IPS-NIHi11 (cell line): ENCODE measurements around the gene ARHGAP45.
"Not testable (repeated sequence)": the region's sequence is repeated elsewhere in the genome, so short reads cannot be mapped to it uniquely, and the experiment has no call there.

Experiments
- DNase-seq: peaks from one replicate; pipeline ENCODE4 v3.0.0; 2012; ENCODE audit warnings: mixed read lengths, low spot score

The ARHGAP45 gene

DNA sequence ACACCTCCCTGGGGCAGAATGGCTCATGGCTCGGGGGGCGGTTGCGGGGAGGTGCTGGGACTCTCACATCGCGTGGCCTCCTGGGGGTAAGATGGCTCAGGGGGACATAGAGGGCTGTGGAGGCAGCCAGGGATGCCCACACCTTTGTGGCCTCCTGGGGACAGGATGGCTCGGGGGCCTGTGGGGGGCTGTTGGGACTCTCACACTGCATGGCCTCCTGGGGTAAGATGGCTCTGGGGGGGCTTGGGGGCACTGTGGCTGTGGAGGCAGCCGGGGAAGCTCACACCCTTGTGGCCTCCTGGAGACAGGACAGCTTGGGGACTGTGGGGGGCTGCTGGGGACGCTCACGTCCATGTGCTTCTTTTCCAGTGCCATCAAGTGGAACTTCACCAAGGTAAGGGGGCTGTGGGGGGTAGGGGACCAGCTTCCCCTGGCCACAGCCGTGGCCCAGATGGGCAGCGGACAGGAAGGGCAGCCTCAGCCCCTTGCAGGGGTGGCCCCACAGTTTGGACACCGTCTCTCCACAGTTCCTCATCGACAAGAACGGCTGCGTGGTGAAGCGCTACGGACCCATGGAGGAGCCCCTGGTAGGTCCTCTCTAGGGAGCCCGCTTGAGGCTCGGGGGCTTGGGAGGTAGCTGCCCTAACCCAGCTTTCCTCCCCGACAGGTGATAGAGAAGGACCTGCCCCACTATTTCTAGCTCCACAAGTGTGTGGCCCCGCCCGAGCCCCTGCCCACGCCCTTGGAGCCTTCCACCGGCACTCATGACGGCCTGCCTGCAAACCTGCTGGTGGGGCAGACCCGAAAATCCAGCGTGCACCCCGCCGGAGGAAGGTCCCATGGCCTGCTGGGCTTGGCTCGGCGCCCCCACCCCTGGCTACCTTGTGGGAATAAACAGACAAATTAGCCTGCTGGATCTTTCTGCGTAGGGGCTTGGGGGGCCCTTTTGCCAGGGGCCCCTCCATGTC lies 39.2 kb downstream of the ARHGAP45 start:
- no peak for DNase-seq

DNA sequence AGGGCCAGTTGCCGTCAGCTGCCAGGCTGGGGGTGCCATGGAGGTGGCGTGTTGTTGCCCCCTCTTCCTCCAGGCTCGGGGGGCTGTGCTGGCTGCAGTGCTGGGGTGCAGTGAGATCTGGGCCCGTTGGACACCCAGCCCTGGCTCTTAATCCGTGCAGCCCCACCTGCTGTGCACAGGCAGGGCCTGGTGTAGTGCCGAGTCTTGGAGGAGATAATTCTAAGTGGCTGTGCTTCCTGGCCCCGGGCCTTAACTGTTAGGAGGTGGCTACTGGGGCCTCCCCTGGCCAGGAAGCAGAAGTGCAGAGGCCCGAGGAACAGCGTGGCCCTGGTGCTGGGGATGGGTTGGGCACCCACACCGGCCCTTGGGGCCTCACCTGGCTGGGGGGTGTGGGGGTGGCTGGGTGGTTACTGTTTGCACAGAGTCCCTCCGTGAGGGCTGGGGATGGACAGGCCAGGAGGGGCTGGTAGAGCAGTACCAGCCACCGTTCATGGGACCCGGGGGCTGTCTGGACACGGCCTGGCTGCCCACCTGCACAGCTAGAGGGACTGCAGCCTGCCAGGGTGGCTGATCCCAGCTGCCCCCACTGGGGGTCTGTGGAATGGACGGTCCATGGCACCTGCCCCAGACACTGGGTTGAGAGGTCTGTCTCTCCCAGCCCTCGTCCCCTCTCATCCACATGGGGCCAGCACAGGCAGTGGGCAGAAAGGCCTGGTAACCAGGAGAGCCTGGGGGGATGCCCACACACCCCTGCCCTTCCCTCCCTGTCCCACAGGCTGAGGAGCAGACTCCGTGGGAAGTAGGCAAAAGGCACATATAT lies 40.1 kb downstream of the ARHGAP45 start:
- DNase-seq: no peak

DNA sequence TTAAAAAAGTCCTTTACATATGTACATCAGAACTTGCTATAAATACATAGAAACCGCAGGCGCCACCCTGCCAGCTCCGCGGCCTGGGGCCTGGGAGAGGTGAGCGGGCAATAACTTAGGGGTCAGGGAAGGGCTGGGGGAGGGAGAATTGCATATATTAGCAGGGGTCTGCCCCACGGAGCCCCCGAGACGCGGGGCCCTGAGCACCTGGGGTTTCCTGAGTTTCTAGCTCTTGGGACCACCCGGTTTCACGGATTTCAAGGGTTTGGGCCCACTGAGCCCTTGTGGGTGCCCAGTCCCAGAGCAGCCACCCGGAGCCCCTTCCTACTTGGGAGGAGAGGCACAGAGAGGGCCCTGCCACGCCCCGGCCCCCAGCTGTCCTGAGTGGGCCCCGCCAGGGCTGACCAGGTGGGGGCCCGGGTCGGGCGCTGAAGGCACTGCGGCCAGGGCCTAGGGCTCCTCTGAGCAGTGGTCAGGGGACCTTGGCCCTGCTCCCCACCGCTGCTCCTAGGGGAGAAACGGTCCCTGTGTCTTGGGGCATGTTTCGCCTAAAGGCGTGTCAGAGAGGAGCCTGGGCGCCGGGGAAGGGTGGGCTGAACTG lies 40.8 kb downstream of the ARHGAP45 start:
- DNase-seq: no peak

- no peak for DNase-seq
These were observed 41.5 kb downstream of the ARHGAP45 start for GRCh38 chr19:1108291-1109031.

DNA sequence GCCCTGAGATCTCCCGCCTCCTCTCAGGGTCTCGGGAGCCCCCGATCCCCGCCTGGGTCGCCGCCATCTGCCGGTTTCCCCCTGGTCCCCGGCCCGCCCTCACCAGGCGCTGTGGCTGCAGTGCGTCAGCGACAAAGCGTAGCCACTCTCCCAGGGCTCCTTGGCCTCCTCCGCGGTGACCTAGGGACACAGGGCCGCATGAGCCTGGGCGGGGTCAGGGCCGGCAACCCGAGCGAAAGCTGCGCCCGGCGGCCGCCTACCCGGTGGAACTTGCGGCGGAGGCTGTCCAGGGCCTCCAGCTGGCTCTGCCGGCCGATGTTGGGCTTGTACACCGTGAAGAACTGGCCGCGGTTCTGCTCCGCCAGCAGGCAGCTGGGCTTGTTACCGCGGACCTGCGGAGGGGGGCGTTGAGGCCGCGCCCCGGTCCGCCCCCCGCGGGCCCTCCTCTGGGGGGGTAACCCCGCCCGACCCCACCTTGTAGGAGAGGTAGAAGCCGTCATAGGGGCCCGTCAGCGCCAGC lies 42.1 kb downstream of the ARHGAP45 start:
- no peak for DNase-seq

GRCh38 chr19:1109697-1110671 lies 43.0 kb downstream of the ARHGAP45 start:
- DNase-seq: no peak

DNA sequence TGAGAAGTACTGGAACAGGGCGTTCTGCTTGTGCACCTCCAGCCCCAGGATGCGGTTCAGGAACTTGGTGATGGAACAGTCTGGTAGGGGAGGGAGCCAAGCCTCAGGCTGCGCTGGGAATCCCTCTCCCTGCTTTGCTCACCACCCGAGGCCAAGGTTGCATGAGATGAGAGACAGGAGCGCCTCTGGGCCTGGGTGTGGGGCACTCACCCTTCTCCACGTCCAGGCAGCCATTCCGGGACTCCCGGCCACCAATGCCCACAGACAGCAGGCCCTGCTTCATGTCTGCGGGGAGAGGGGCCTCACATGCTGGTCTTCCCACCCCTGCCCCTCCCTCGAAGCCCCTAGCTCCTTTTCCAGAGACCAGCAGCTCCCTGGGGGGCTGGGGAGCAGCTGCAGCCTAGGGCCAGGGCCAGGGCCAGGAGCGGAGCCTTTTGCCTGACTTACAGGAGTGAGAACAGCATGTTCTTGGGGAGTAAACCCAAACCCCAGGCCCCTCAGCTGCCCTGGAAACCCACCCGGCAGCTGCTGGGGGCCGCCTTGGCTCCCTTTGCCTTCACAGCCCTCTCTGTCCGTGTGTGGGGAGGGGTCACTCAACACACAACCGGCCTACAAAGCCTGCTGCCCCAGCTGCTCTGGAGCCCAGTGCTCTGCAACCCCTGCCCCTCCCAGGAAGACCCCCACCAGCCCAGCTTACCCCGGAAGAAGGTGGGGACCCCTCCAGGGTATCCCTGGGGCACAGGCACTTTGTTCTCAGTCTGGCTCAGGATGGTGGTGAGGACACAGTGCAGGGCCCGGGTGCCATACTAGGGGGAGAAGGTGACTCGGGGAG lies 44.1 kb downstream of the ARHGAP45 start:
- DNase-seq: no peak

GRCh38 chr19:1111641-1112267 lies 44.8 kb downstream of the ARHGAP45 start:
- DNase-seq: no peak

GRCh38 chr19:1112268-1113029 lies 45.5 kb downstream of the ARHGAP45 start:
- peak; percentile 87 for DNase-seq

DNA sequence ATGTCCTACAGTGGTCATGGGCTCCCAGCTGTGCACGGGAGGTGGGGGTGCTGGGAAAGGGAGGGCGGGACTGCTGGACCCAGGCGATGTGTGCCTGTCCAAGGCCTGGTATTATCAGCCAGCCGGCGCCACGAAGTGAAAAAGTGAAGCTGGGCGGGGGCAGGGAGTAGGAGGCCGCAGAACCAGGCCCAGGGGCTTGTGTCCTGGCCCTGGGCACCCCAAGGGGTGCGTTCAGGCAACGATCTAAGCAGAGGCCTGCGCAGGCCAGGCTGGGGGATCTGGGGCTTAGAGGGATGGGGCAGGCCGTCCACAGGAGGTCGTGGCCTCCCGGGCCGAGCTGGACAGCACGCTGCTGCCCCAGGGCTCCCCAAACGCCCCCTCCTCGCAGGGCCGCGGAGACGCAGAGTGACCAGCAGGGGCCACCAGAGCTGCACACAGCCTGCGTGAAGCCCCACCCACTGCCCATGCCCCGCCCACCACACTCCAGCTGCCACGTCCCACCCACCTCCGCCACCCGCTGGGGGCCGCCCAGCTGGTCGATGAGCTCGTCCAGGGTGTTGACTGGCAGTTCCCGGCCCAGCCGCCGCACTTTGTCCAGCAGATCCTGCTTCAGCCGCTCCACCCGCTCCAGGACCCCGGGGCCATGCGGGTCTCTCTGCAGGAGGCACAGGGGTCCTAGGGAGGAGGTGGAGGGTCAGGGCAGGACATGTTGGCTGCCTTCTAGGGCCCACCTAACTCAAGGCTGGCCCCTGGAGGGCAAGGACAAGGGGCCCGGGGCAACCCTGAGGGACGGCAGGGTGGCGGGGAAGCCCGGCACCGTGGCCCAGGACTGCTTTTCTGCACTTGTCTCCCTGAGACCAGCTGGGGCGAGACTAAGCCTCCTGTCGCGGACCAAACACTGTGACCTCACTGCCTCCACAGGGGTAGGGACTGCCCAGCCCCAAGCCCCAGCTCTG lies 46.3 kb downstream of the ARHGAP45 start:
- peak; percentile 98 for DNase-seq

- no peak for DNase-seq
These were observed 47.1 kb downstream of the ARHGAP45 start for GRCh38 chr19:1113986-1114483.

DNA sequence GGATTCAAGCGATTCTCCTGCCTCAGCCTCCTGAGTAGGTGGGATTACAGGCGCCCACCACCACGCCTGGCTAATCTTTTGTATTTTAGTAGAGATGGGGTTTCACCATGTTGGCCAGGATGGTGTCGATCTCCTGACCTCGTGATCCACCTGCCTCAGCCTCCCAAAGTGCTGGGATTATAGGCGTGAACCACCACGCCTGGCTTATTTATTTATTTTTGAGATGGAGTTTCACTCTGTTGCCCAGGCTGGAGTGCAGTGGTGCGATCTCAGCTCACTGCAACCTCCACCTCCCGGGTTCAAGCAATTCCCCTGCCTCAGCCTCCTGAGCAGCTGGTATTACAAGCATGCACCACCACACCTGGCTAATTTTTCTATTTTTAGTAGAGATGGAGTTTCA lies 47.8 kb downstream of the ARHGAP45 start:
- DNase-seq: not testable (repeated sequence)

GRCh38 chr19:1115646-1116420 lies 48.9 kb downstream of the ARHGAP45 start:
- DNase-seq: no peak

DNA sequence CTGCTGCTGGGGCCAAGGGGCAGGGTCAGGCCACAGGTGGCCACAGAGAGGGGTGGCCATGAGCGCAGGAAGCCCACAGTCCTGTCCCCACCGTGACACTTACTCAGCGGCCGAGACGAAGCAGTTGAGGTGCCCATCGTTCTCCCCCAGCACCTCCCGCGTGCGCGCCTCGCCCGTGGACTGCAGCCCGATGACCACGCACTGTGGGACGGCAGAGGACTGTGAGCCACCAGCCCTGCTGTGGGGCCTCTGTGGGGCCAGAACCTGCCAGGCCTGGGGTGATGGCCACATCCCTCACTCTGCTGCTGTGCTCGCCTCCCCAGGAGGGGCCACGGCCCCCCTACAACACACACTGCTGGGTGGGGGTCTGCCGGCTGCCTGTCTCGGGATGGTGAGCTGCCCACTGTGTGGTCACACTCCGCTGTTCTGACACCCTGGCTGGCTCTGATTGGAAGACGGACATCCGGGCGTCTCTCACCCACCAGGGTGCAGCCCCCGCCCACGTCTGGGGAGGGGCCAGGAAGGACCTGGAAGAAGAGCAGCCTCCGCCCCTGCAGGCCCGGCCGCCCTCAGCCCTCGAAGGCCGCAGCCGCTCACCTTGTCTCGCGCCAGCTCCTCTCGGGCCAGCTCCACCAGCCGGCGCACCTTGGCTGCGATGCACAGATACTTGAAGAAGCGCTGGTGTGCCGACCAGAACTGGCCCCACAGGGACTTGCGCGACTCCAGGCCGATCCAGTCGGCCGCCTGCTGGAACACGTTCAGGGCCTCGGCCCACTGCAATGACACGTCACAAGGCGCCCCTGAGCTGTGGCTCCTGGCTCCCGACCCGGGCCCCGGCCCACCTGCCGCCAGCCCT lies 50.0 kb downstream of the ARHGAP45 start:
- DNase-seq: peak; percentile 51

GRCh38 chr19:1117654-1118053 lies 50.7 kb downstream of the ARHGAP45 start:
- no peak for DNase-seq
